Neuronal stem cell (in vitro differentiated cells): ENCODE measurements around the gene MCUR1.

Source experiments
- DNase-seq: peaks from one replicate; pipeline ENCODE4 v3.0.0-alpha.2; 2013; ENCODE audit warnings: low spot score
- H2AFZ ChIP-seq: one replicate; pipeline ENCODE4 v1.6.1; 2013; ENCODE audit warnings: mild to moderate bottlenecking, low read length, inconsistent platforms
- H2AK5ac ChIP-seq: 2 replicates; pipeline ENCODE4 v1.6.1; 2013; ENCODE audit warnings: low read depth, mild to moderate bottlenecking, inconsistent platforms, low read length, moderate library complexity, mixed read lengths
- H2BK120ac ChIP-seq: 2 replicates; pipeline ENCODE4 v1.6.1; 2013; ENCODE audit warnings: low read depth, mild to moderate bottlenecking, inconsistent platforms, low read length, moderate library complexity, mixed read lengths
- H2BK12ac ChIP-seq: one replicate; pipeline ENCODE4 v1.6.1; 2013; ENCODE audit warnings: low read length, inconsistent platforms
- H2BK15ac ChIP-seq: 2 replicates; pipeline ENCODE4 v1.6.1; 2013; ENCODE audit warnings: mild to moderate bottlenecking, low read length, inconsistent platforms, mixed read lengths
- H2BK5ac ChIP-seq: one replicate; pipeline ENCODE4 v1.6.1; 2013; ENCODE audit warnings: inconsistent platforms, mild to moderate bottlenecking, low read length, moderate library complexity
- H3K14ac ChIP-seq: one replicate; pipeline ENCODE4 v1.6.1; 2013; ENCODE audit warnings: low read length, inconsistent platforms
- H3K18ac ChIP-seq: 2 replicates; pipeline ENCODE4 v1.6.1; 2013; ENCODE audit warnings: low read length, inconsistent platforms
- H3K23ac ChIP-seq: 2 replicates; pipeline ENCODE4 v1.6.1; 2013; ENCODE audit warnings: low read depth, mild to moderate bottlenecking, mixed read lengths, low read length, inconsistent platforms; ENCODE audit not compliant: poor library complexity
- H3K27ac ChIP-seq: replicated peaks from 3 replicates; pipeline ENCODE4 v1.5.1; 2013; ENCODE audit warnings: low read length, inconsistent platforms
- H3K27me3 ChIP-seq, 3 experiments: 2 replicates each; pipeline ENCODE4 v1.6.1; 2013; ENCODE audit warnings: low read length in 3 of 3, mild to moderate bottlenecking in 2 of 3, inconsistent platforms in 1 of 3, low read depth in 1 of 3, mixed read lengths in 1 of 3, moderate library complexity in 1 of 3; ENCODE audit not compliant: control insufficient read depth in 3 of 3, insufficient read depth in 3 of 3
- H3K36me3 ChIP-seq, 2 donors: replicated peaks in 1 of 2; 2 replicates each; pipeline ENCODE4 v1.6.1; 2013; ENCODE audit warnings: low read length in 2 of 2; ENCODE audit not compliant: control insufficient read depth in 2 of 2, insufficient read depth in 2 of 2
- H3K4ac ChIP-seq: 2 replicates; pipeline ENCODE4 v1.6.1; 2013; ENCODE audit warnings: inconsistent platforms, mild to moderate bottlenecking, low read length, moderate library complexity
- H3K4me1 ChIP-seq, 2 donors: 1 replicate in 1 of 2; 2 replicates in 1 of 2; pipeline ENCODE4 v1.6.1; 2013; ENCODE audit warnings: low read length in 2 of 2, low read depth in 1 of 2; ENCODE audit not compliant: control insufficient read depth in 2 of 2, insufficient read depth in 1 of 2
- H3K4me2 ChIP-seq: one replicate; pipeline ENCODE4 v1.6.1; 2013; ENCODE audit warnings: mild to moderate bottlenecking, low read length, inconsistent platforms; ENCODE audit not compliant: insufficient read depth, poor library complexity, severe bottlenecking
- H3K4me3 ChIP-seq, 2 donors: 2 replicates each; pipeline ENCODE4 v1.5.1; 2013; ENCODE audit warnings: low read length in 2 of 2, mild to moderate bottlenecking in 2 of 2, inconsistent platforms in 1 of 2, moderate library complexity in 1 of 2
- H3K79me1 ChIP-seq: one replicate; pipeline ENCODE4 v1.6.1; 2013; ENCODE audit warnings: low read depth, mild to moderate bottlenecking, inconsistent platforms, low read length, moderate library complexity
- H3K9ac ChIP-seq: one replicate; pipeline ENCODE4 v1.6.1; 2013; ENCODE audit warnings: mild to moderate bottlenecking, low read depth, low read length, inconsistent platforms; ENCODE audit not compliant: poor library complexity
- H3K9me3 ChIP-seq, 2 donors: replicated peaks in 1 of 2; 2 replicates each; pipeline versions ENCODE3 to v1.6.1; 2013; ENCODE audit warnings: low read length in 2 of 2, mild to moderate bottlenecking in 2 of 2, inconsistent platforms in 1 of 2, low read depth in 1 of 2, mixed read lengths in 1 of 2, moderate library complexity in 1 of 2; ENCODE audit not compliant: control insufficient read depth in 2 of 2, insufficient read depth in 1 of 2
- H4K8ac ChIP-seq: one replicate; pipeline ENCODE4 v1.6.1; 2013; ENCODE audit warnings: low read depth, mild to moderate bottlenecking, inconsistent platforms, low read length, moderate library complexity
- H4K91ac ChIP-seq: one replicate; pipeline ENCODE4 v1.6.1; 2013; ENCODE audit warnings: low read length, low read depth, mild to moderate bottlenecking, inconsistent platforms; ENCODE audit not compliant: poor library complexity
- WGBS, 2 donors: extraction: QIAGEN DNeasy Blood & Tissue Kit; methylation state at CpG; one replicate each; pipeline ENCODE4 v1.1.7; 2013; ENCODE audit warnings: missing lambda C conversion rate in 2 of 2, mixed read lengths in 1 of 2; ENCODE audit not compliant: insufficient read length in 2 of 2, insufficient replicate concordance in 1 of 2; ENCODE audit errors: extremely low coverage in 2 of 2; 5-methylcytosine and 5-hydroxymethylcytosine counted together

The MCUR1 gene

GRCh38 chr6:13764996-13765395, 49.4 kb downstream of the MCUR1 start:
- H2BK120ac ChIP-seq, result no peak overlapping the region
- H3K27me3 ChIP-seq, result no peaks in the 10 kb centered on the region
- H3K23ac ChIP-seq, result no peak overlapping the region
- WGBS, 2 donors, result no CpG with 5 or more reads among the region's 9 CpGs
- no peak overlapping the region for H2AFZ ChIP-seq
- no peak overlapping the region for H2BK5ac ChIP-seq
- peaks cover 2 to 18% of the 10 kb centered on the region in 2 donors for H3K4me1 ChIP-seq
- no peak overlapping the region for H2BK12ac ChIP-seq
- no peak overlapping the region for H3K18ac ChIP-seq
- H3K27ac ChIP-seq, result no peak overlapping the region
- no peak overlapping the region for H4K91ac ChIP-seq
- no peaks in the 10 kb centered on the region for H3K36me3 ChIP-seq
- no peak overlapping the region for H2BK15ac ChIP-seq
- H3K4me2 ChIP-seq, result no peak overlapping the region
- no peak for DNase-seq
- H3K9ac ChIP-seq, result no peak overlapping the region
- no peaks in the 10 kb centered on the region for H3K79me1 ChIP-seq
- no peak overlapping the region for H3K14ac ChIP-seq
- no peak overlapping the region for H2AK5ac ChIP-seq
- no peak overlapping the region for H4K8ac ChIP-seq
- H3K4ac ChIP-seq, result no peak overlapping the region
- no peak overlapping the region for H3K4me3 ChIP-seq
- H3K9me3 ChIP-seq, result peaks cover 0 to 4% of the 10 kb centered on the region in 2 donors

DNA sequence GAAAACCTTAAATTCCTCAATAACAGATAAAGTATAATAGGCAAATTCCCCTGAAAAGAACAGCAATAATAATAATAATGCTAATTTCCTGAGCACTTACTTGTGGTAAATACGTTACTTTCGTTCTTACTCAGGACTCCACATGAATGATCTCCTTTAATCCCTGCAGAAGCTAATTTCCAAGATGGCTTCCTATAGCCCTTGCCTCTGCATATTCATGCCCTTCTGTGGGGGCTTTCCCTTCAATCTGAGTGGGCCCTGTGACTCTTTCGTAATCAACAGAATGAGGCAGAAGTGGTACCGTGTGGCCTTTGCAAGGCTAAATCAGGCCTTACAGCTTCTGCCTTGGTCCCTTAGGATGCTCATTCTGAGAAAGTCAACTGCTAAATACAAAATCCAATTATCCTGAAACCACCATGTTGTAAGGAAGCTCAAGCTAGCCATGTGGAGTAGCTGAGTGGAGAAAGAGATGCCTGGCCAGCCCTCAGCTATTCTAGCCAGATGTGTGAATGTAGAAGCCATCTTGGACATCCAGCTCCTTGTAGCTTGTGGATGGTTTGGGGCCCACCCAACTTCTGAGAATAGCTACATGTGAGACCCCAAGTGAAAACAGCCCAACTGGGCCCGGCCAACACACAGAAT, 50.5 kb downstream of the MCUR1 start:
- Histone ChIP-seq H2AK5ac (no peak overlapping the region), H3K4me3 (no peak overlapping the region), H3K4me1 (peaks cover 2 to 18% of the 10 kb centered on the region in 2 donors), H3K9me3 (peaks cover 0 to 4% of the 10 kb centered on the region in 2 donors), H3K18ac (no peak overlapping the region), H3K4ac (no peak overlapping the region), H3K27ac (no peak overlapping the region), H2BK120ac (no peak overlapping the region), H2BK5ac (no peak overlapping the region), H3K36me3 (no peaks in the 10 kb centered on the region), H3K23ac (no peak overlapping the region), H3K14ac (no peak overlapping the region), H3K4me2 (no peak overlapping the region), H3K27me3 (no peaks in the 10 kb centered on the region), H4K91ac (no peak overlapping the region), H2AFZ (peak overlapping the region; percentile 71), H3K79me1 (no peaks in the 10 kb centered on the region), H3K9ac (no peak overlapping the region), H2BK12ac (no peak overlapping the region), H2BK15ac (no peak overlapping the region), H4K8ac (no peak overlapping the region)
- no CpG with 5 or more reads among the region's 5 CpGs for WGBS, 2 donors
- no peak for DNase-seq

DNA sequence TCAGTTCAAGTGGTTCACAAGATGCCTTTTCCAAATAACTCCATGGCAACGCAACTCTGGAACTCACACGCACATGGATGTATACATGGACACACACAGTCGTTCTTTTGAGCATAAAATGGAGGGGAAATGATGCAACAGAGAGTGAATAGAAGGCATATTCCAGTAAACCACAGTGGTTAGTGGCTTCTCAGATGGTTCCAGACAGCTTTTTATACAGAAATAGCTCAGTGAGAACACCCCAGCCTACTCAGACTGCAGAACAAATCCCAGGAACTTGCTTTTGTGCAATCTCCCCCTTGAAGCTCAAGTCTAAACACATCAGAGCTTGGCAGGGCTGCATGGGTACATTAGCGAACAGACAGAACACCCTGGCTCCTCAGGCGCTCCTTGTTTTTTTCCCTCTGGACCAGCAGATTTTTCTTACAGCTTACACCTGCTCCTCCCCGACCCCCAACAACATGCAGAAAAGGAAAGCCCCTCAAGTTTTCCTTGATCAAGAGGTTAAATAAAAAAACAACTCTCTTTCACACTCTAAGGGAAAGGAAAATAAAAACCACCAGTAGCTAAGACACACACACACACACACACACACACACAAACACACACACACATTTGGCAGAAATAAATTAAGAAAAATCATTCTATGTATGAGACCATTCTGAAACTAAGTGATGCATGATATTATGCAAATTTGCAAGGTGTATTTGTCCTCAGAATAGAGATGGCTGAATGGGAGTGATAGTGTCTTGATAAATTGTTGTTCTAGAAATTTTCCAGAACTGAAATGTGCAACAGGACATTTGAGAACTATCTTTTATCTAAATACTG, 51.5 kb downstream of the MCUR1 start:
- no peak overlapping the region for H2BK120ac ChIP-seq
- no peak overlapping the region for H2BK12ac ChIP-seq
- peak overlapping the region; percentile 75 for H2AFZ ChIP-seq
- H3K4me2 ChIP-seq, result no peak overlapping the region
- no peaks in the 10 kb centered on the region for H3K27me3 ChIP-seq
- H3K9me3 ChIP-seq, result peaks cover 0 to 4% of the 10 kb centered on the region in 2 donors
- H3K4me1 ChIP-seq, result peaks cover 2 to 18% of the 10 kb centered on the region in 2 donors
- DNase-seq, result no peak
- H2BK5ac ChIP-seq, result no peak overlapping the region
- H3K4me3 ChIP-seq, result no peak overlapping the region
- H3K79me1 ChIP-seq, result no peaks in the 10 kb centered on the region
- H3K36me3 ChIP-seq, result no peaks in the 10 kb centered on the region
- no peak overlapping the region for H3K9ac ChIP-seq
- no peak overlapping the region for H3K27ac ChIP-seq
- no CpG with 5 or more reads among the region's 6 CpGs for WGBS, 2 donors
- H3K18ac ChIP-seq, result no peak overlapping the region
- H4K91ac ChIP-seq, result no peak overlapping the region
- H3K23ac ChIP-seq, result no peak overlapping the region
- no peak overlapping the region for H3K14ac ChIP-seq
- H2BK15ac ChIP-seq, result no peak overlapping the region
- H2AK5ac ChIP-seq, result no peak overlapping the region
- no peak overlapping the region for H3K4ac ChIP-seq
- no peak overlapping the region for H4K8ac ChIP-seq

DNA sequence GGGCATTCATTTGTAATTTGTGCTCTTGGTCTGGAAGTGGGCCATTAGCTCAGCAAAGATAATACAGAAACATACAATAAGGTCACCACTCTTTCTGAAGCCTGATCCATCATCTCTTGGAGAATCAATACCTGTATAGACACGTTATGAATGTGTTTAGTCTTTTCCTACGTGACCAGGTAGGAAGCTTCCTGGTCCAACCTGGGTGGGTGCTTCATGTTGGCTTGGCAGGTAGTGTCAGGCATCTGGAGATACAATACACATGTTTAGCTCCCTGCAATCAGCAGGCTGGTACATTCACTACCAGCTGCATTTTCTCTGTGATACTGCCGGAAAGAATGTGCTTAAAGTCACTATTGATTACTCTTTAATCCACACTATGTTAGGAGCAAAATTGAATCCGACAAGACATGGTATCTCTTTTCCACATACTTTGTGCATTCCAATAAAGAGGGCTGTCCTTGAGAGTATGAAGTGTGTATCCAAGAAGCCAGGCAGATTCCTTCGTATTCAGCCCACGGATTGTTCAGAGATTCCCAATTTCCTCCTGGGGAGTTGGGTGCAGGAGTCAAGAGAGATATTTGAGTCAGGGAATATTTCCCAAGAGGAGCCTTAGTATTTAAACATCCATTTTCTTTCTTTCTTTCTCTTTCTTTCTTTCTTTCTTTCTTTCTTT, 52.9 kb downstream of the MCUR1 start:
- H3K18ac ChIP-seq, result no peak overlapping the region
- no peak overlapping the region for H2BK120ac ChIP-seq
- no peak overlapping the region for H3K27ac ChIP-seq
- no peak overlapping the region for H3K4ac ChIP-seq
- no peak overlapping the region for H3K9ac ChIP-seq
- no peak overlapping the region for H3K4me2 ChIP-seq
- H3K79me1 ChIP-seq, result no peaks in the 10 kb centered on the region
- H3K14ac ChIP-seq, result no peak overlapping the region
- H3K23ac ChIP-seq, result no peak overlapping the region
- H2BK5ac ChIP-seq, result no peak overlapping the region
- H3K4me3 ChIP-seq, result no peak overlapping the region
- H2BK15ac ChIP-seq, result no peak overlapping the region
- no peak overlapping the region for H4K8ac ChIP-seq
- H2AFZ ChIP-seq, result peak overlapping the region; percentile 20
- peaks cover 0 to 13% of the 10 kb centered on the region in 2 donors for H3K4me1 ChIP-seq
- no peaks in the 10 kb centered on the region for H3K27me3 ChIP-seq
- H2BK12ac ChIP-seq, result no peak overlapping the region
- H2AK5ac ChIP-seq, result no peak overlapping the region
- DNase-seq, result no peak
- WGBS, 2 donors, result no CpG with 5 or more reads among the region's 6 CpGs
- H3K36me3 ChIP-seq, result no peaks in the 10 kb centered on the region
- H4K91ac ChIP-seq, result no peak overlapping the region
- H3K9me3 ChIP-seq, result peaks cover 0 to 4% of the 10 kb centered on the region in 2 donors
